LHCN-M2 (cell line): ENCODE data around the gene IFNLR1. TPM values are rescaled to one million over a fixed set of nuclear protein-coding genes. Genes with fewer than 3 reads are reported as not detected.

Experiments
- DNase-seq: peaks from one replicate; pipeline ENCODE4 v3.0.0-alpha.2; 2012; ENCODE audit warnings: low read depth
- total RNA-seq: library from RNA; depleted of rRNA; stranded (reverse); fragments of >200 nt; gene quantifications from 2 replicates; pipeline ENCODE4 v1.2.3, GENCODE V29; 2014; rRNA removed

The IFNLR1 gene
- total RNA-seq, 1 experiment from 2014 or later: not detected

DNA sequence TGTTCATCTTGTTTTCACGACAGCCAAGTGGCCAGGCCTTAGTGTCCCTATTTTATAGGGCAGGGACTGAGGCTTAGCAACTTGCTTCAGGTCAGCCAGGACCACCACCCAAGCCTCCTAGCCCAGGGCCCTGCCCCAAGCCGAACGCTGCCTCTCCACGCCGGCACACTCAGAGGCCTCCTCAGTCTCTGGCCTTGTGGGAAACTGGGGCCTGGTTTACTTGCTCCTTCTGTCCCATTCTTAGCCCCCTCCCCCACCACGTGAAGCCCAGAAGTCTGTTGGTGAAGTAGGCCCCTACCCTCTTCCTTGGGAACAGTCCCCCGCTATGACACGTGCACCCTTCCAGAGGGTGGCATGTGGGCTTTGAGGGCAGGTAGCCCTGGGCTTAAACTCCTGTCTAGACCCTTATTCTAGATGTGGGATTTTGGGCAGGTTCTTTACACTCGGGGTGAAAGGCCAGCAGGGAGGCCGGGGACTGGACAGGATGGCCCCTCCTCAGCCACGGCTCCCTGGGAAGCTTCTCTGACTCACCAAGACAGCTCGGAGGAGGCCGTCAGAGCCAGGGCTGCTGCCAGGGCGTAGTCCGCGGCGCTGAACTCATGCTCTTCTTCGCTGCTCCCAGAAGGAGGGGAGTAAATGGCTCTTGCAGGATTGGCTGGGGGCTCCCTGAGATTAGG, 79.5 kb downstream of the IFNLR1 start:
- DNase-seq: peak; percentile 18

DNA sequence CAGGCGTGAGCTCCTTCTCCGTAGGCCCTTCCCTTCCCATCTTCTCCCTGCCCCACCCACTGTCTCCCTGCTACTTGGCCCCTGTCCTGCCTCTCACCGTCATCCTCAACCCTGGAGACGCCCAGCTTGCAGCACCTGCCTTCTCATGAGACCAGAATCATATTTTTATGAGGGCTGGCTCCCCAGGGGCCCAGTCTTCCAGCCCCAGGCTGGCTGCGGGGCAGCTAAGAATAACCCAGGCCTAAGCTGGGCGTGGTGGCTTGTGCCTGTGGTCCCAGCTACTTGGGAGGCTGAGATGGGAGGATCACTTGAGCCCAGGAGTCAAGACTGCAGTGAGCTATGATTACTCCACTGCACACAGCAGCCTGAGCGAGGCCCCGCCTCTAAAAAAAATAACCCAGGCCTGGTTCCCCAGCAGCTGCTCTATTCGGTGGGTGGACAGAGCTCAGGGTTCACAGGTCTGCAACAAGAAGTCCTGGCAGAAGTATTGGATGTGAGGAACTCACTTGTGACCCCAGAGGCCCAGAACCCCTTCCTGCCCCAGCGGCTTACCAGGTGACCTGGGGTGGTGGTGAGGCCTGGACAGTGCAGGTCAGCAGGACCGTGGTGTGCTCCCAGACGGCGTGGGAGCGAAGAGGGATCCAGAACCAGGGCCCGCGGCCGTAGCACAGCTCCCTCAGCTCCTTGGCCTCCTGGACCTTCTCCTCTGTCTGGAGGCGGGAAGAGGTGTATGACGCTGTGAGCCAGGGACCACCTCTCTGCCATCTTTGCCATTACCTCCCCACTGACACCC, 81.5 kb downstream of the IFNLR1 start:
- DNase-seq: no peak

DNA sequence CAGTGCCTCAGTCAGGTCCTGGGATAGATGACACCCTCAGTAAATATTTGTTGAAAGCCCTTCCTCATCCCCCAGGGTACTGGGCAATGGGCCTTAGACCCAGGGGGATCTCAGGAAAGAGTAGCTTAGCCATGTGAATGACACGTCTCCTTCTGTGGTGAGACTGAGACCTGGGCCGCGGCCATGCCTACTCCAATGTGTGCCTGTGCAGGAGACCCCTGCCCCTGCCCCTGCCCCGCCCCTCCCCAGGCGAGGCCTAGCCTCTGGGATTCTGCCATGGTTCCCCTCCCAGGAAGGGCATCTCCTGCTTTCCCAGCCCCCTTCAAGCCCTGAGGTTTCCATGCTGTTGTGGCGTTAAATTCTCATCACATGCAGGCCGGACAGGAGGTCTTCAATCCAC, 82.2 kb downstream of the IFNLR1 start:
- no peak for DNase-seq

Other genes with a start within 250 kb of the IFNLR1 start
- 71.4 and 88.2 TPM in 2 replicates for gene PNRC2, start 227.5 kb downstream of the IFNLR1 start, total RNA-seq
- gene SRSF10, start 207.0 kb downstream of the IFNLR1 start, total RNA-seq: 116 and 125 TPM in 2 replicates
- not detected in 2 replicates for gene MYOM3, start 75.2 kb downstream of the IFNLR1 start, total RNA-seq
- not detected in 2 replicates for gene IL22RA1, start 44.1 kb downstream of the IFNLR1 start, total RNA-seq
- gene GRHL3, start 132.1 kb upstream of the IFNLR1 start, total RNA-seq: not detected in 2 replicates
- gene STPG1, start 226.5 kb upstream of the IFNLR1 start, total RNA-seq: 3.3 and 4.9 TPM in 2 replicates
- gene NIPAL3, start 228.5 kb upstream of the IFNLR1 start, total RNA-seq: 18.8 and 19.2 TPM in 2 replicates